Parathyroid adenoma (tissue), 2 donors: ENCODE measurements around the gene SRC.

Experiments
- H2AFZ ChIP-seq: fragments of 300-600 bp; sonication (generic); one replicate; pipeline ENCODE4 v1.7.0; 2017; ENCODE audit warnings: antibody characterized with exemption, mild to moderate bottlenecking
- H3K27ac ChIP-seq: fragments of 300-600 bp; sonication (generic); one replicate; pipeline ENCODE4 v1.7.0; 2017
- H3K27me3 ChIP-seq: fragments of 300-600 bp; sonication (generic); one replicate; pipeline ENCODE4 v1.7.0; 2017; ENCODE audit warnings: low read length; ENCODE audit not compliant: control insufficient read depth, insufficient read depth
- H3K36me3 ChIP-seq: fragments of 300-600 bp; sonication (generic); one replicate; pipeline ENCODE4 v1.7.0; 2017; ENCODE audit warnings: low read length; ENCODE audit not compliant: control insufficient read depth, insufficient read depth
- H3K4me1 ChIP-seq: fragments of 300-600 bp; sonication (generic); one replicate; pipeline ENCODE4 v1.7.0; 2017; ENCODE audit warnings: control low read depth
- H3K4me2 ChIP-seq: fragments of 300-600 bp; sonication (generic); one replicate; pipeline ENCODE4 v1.7.0; 2017; ENCODE audit warnings: low read length
- H3K4me3 ChIP-seq: fragments of 300-600 bp; sonication (generic); one replicate; pipeline ENCODE4 v1.7.0; 2017; ENCODE audit warnings: low read depth, low read length
- H3K79me2 ChIP-seq: fragments of 300-600 bp; sonication (generic); one replicate; pipeline ENCODE4 v1.7.0; 2017; ENCODE audit warnings: control low read depth
- H3K9ac ChIP-seq: fragments of 300-600 bp; sonication (generic); one replicate; pipeline ENCODE4 v1.7.0; 2017; ENCODE audit warnings: mild to moderate bottlenecking
- H3K9me3 ChIP-seq: fragments of 300-600 bp; sonication (generic); one replicate; pipeline ENCODE4 v1.7.0; 2017; ENCODE audit warnings: low read length; ENCODE audit not compliant: control insufficient read depth
- CTCF ChIP-seq: fragments of 300-600 bp; sonication (generic); IDR thresholded peaks from one replicate; pipeline ENCODE4 v1.7.0; 2017; ENCODE audit warnings: antibody characterized with exemption, mild to moderate bottlenecking
- donor health status: primary hyperparathyroidism.

The SRC gene

GRCh38 chr20:37419307-37419706, 73.4 kb downstream of the SRC start:
- no peak overlapping the region for H3K27ac ChIP-seq
- peaks cover 7% of the 10 kb centered on the region for H3K27me3 ChIP-seq
- H3K79me2 ChIP-seq = no peaks in the 10 kb centered on the region
- no peak overlapping the region for H3K4me2 ChIP-seq
- H2AFZ ChIP-seq = no peak overlapping the region
- H3K9me3 ChIP-seq = no peaks in the 10 kb centered on the region
- no peaks in the 10 kb centered on the region for H3K36me3 ChIP-seq
- no peaks in the 10 kb centered on the region for H3K4me1 ChIP-seq
- no peak for TF ChIP-seq CTCF
- no peak overlapping the region for H3K4me3 ChIP-seq
- H3K9ac ChIP-seq = no peak overlapping the region

- no peak overlapping the region for H2AFZ ChIP-seq
- H3K9ac ChIP-seq = no peak overlapping the region
- H3K79me2 ChIP-seq = no peaks in the 10 kb centered on the region
- H3K4me3 ChIP-seq = no peak overlapping the region
- no peak overlapping the region for H3K27ac ChIP-seq
- H3K36me3 ChIP-seq = no peaks in the 10 kb centered on the region
- H3K4me2 ChIP-seq = no peak overlapping the region
- no peaks in the 10 kb centered on the region for H3K9me3 ChIP-seq
- H3K4me1 ChIP-seq = no peaks in the 10 kb centered on the region
- H3K27me3 ChIP-seq = peaks cover 7% of the 10 kb centered on the region
- no peak for TF ChIP-seq CTCF
These were observed 74.0 kb downstream of the SRC start for GRCh38 chr20:37419774-37420542.

- H3K79me2 ChIP-seq = no peaks in the 10 kb centered on the region
- no peak for TF ChIP-seq CTCF
- no peak overlapping the region for H2AFZ ChIP-seq
- H3K4me2 ChIP-seq = no peak overlapping the region
- H3K4me1 ChIP-seq = no peaks in the 10 kb centered on the region
- no peak overlapping the region for H3K9ac ChIP-seq
- H3K27ac ChIP-seq = no peak overlapping the region
- H3K36me3 ChIP-seq = no peaks in the 10 kb centered on the region
- no peaks in the 10 kb centered on the region for H3K9me3 ChIP-seq
- peaks cover 7% of the 10 kb centered on the region for H3K27me3 ChIP-seq
- no peak overlapping the region for H3K4me3 ChIP-seq
These were observed 74.7 kb downstream of the SRC start for GRCh38 chr20:37420610-37421009.

- H3K9me3 ChIP-seq = no peaks in the 10 kb centered on the region
- H3K79me2 ChIP-seq = no peaks in the 10 kb centered on the region
- no peak overlapping the region for H3K27ac ChIP-seq
- H3K9ac ChIP-seq = no peak overlapping the region
- H3K36me3 ChIP-seq = no peaks in the 10 kb centered on the region
- no peak overlapping the region for H3K4me2 ChIP-seq
- no peak for TF ChIP-seq CTCF
- H3K4me3 ChIP-seq = no peak overlapping the region
- no peak overlapping the region for H2AFZ ChIP-seq
- H3K27me3 ChIP-seq = peaks cover 7% of the 10 kb centered on the region
- no peaks in the 10 kb centered on the region for H3K4me1 ChIP-seq
These were observed 75.3 kb downstream of the SRC start for GRCh38 chr20:37421060-37421905.
